Measurements from ENCODE around the gene NEK5. TPM values are rescaled to one million over a fixed set of nuclear protein-coding genes. Genes with fewer than 3 reads are reported as not detected.
A peak's percentile ranks its signal among the peaks of the same experiment; 100 is the strongest.

NEK5 gene
- total RNA-seq, 1 donor from 2014 or later: not detected

DNA sequence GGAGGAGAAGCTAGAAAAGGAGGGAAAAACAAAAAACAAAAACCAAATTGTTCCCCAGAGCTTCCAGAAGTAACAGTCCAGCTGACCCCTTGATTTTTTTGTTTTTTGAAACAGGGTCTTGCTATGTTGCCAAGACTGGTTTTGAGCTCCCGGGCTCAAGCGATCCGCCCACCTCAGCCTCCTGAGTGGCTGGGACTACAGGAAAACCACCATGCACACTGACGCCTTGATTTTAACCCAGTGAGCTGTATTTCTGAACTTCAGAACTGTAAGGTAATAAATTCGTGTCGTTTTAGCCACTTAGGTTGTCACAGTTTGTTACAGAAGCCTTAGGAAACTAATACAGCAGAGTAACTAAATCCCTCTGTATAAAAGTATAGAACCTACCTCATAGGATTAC lies 31.6 kb upstream of the NEK5 start:
- intact Hi-C loops (cut with micrococcal nuclease): no loop called here
- H3K36me3 Mint-ChIP-seq (ENCODE audit: low read depth): peaks cover 2% of the 10 kb centered on the region

GRCh38 chr13:52160053-52160452 lies 31.2 kb upstream of the NEK5 start:
- intact Hi-C loops (cut with micrococcal nuclease): no loop called here
- Mint-ChIP-seq H3K4me1 (ENCODE audit: low read depth) (peaks cover 51% of the 10 kb centered on the region), H3K27me3 (ENCODE audit: insufficient read depth) (no peaks in the 10 kb centered on the region), H3K36me3 (ENCODE audit: low read depth) (peaks cover 2% of the 10 kb centered on the region), H3K9me3 (no peaks in the 10 kb centered on the region), H3K4me3 (peak overlapping the region; percentile 87), H3K27ac (peak overlapping the region; percentile 3)
- DNase-seq (ENCODE audit: low spot score): no peak

More for the DNA sequence above, 31.6 kb upstream of the NEK5 start:
- Mint-ChIP-seq H3K9me3 (no peaks in the 10 kb centered on the region), H3K27ac (no peak overlapping the region), H3K4me1 (ENCODE audit: low read depth) (peaks cover 51% of the 10 kb centered on the region), H3K4me3 (peak overlapping the region; percentile 15), H3K27me3 (ENCODE audit: insufficient read depth) (no peaks in the 10 kb centered on the region)
- no peak for DNase-seq (ENCODE audit: low spot score)

- H3K4me3 Mint-ChIP-seq: peak within 1 kb of the TSS; percentile 87
- H3K36me3 Mint-ChIP-seq (ENCODE audit: low read depth): peaks cover 2% of the 10 kb centered on the region
- H3K27me3 Mint-ChIP-seq (ENCODE audit: insufficient read depth): no peaks in the 10 kb centered on the region
- H3K9me3 Mint-ChIP-seq: no peaks in the 10 kb centered on the region
- H3K27ac Mint-ChIP-seq: peak within 1 kb of the TSS; percentile 76
- peak; percentile 57 for DNase-seq (ENCODE audit: low spot score)
- H3K4me1 Mint-ChIP-seq (ENCODE audit: low read depth): peaks cover 51% of the 10 kb centered on the region
- intact Hi-C loops (cut with micrococcal nuclease): loop anchor here (1.0 kb wide), 3 partner anchors 35 to 296 kb away; partner anchors contain the start of genes ALG11 and CKAP2
Measured at GRCh38 chr13:52159159-52159982, 30.5 kb upstream of the NEK5 start, which contains the start of gene NEK3. Gene NEK3, minus strand, starts transcription at chr13:52159597. Its CDS starts 3,406 bp downstream, at chr13:52156191.

DNA sequence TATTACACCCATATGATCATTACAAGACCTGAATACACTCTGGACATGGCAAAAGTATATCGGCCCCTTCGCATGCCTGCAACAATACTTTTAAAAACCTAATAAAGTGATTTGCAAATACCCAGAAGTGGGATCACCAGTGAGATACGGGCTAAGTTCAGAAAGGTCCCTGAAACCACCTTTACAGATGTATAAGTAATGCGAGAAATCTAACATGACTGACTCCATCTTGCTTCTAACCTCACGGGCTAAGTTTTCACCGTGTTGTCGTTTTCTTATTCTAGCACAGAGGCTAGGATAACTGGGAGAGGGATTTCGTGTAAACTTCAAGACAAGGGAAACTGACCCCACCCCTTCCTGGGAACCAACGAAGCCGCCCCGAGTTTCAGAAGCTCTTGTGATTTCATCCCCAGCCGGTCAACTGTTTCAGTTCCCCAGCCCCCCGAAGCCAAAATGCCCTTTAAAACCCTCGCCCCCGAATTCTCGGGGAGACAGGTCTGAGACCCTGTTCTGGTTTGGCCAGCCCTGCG lies 29.8 kb upstream of the NEK5 start:
- intact Hi-C loops (cut with micrococcal nuclease): loop anchor here (1.0 kb wide), 3 partner anchors 36 to 297 kb away; partner anchors contain the start of genes ALG11 and CKAP2
- Mint-ChIP-seq H3K27ac (peak overlapping the region; percentile 76), H3K27me3 (ENCODE audit: insufficient read depth) (no peaks in the 10 kb centered on the region), H3K4me1 (ENCODE audit: low read depth) (peaks cover 47% of the 10 kb centered on the region), H3K4me3 (peak overlapping the region; percentile 87), H3K9me3 (no peaks in the 10 kb centered on the region), H3K36me3 (ENCODE audit: low read depth) (peaks cover 2% of the 10 kb centered on the region)
- DNase-seq (ENCODE audit: low spot score): no peak

DNA sequence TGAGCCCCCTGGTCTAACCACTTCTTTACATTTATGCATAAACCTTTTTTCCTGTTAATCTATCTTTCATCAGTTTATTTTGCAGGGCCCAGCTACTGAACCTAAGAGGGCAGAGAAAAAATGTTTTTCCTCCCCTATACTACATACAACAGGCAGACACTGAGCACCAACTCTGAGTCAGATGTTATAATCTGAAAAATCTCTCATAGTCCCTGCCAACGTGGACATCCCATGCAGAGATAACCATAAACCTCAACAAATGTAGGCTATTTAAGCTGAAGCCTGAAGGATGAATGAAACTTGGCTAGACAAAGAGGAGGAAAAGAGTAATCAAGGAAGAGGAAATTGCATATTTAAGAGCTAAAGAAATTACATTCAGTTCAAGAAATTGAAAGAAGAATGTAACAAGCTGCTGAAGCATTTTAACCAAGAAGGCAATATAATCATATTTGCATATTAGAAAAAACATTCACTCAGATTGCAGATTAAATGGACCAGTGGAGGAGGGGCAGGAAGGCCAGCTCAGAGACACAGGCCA lies 27.9 kb upstream of the NEK5 start:
- H3K36me3 Mint-ChIP-seq (ENCODE audit: low read depth): peaks cover 2% of the 10 kb centered on the region
- intact Hi-C loops (cut with micrococcal nuclease): no loop called here

DNA sequence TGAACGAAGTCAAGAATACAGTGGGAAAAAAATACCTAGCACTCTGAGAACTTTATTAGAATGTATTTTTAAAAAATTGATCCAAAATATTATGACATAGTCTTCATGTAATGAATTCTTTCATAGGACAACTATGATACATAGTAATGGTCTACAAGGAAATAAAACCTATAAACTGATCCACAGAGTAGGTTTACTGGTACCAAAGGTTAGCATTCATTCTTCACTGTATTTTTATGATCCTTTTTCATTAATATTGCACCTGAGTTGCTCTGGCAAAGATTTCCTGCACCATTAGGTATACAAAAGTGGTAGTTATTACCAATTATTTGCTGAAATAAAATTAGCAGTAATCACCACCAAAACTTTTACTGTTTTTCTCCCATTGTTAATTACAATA lies 26.3 kb upstream of the NEK5 start:
- intact Hi-C loops (cut with micrococcal nuclease): no loop called here
- H3K4me1 Mint-ChIP-seq (ENCODE audit: low read depth): peaks cover 32% of the 10 kb centered on the region

More for the DNA sequence above, 27.9 kb upstream of the NEK5 start:
- no peak for DNase-seq (ENCODE audit: low spot score)
- no peak overlapping the region for H3K27ac Mint-ChIP-seq
- H3K4me1 Mint-ChIP-seq (ENCODE audit: low read depth): peaks cover 32% of the 10 kb centered on the region
- H3K27me3 Mint-ChIP-seq (ENCODE audit: insufficient read depth): no peaks in the 10 kb centered on the region
- peak overlapping the region; percentile 6 for H3K4me3 Mint-ChIP-seq
- H3K9me3 Mint-ChIP-seq: no peaks in the 10 kb centered on the region

GRCh38 chr13:52147225-52147624 lies 18.4 kb upstream of the NEK5 start:
- H3K36me3 Mint-ChIP-seq (ENCODE audit: low read depth): peaks cover 11% of the 10 kb centered on the region
- H3K4me3 Mint-ChIP-seq: no peak overlapping the region
- no peak for DNase-seq (ENCODE audit: low spot score)
- H3K27me3 Mint-ChIP-seq (ENCODE audit: insufficient read depth): no peaks in the 10 kb centered on the region
- H3K4me1 Mint-ChIP-seq (ENCODE audit: low read depth): no peaks in the 10 kb centered on the region
- intact Hi-C loops (cut with micrococcal nuclease): no loop called here
- no peak overlapping the region for H3K27ac Mint-ChIP-seq
- peaks cover 4% of the 10 kb centered on the region for H3K9me3 Mint-ChIP-seq

More for the DNA sequence above, 26.3 kb upstream of the NEK5 start:
- Mint-ChIP-seq H3K4me3 (no peak overlapping the region), H3K36me3 (ENCODE audit: low read depth) (peaks cover 2% of the 10 kb centered on the region), H3K27me3 (ENCODE audit: insufficient read depth) (no peaks in the 10 kb centered on the region), H3K9me3 (no peaks in the 10 kb centered on the region), H3K27ac (no peak overlapping the region)
- DNase-seq (ENCODE audit: low spot score): no peak

DNA sequence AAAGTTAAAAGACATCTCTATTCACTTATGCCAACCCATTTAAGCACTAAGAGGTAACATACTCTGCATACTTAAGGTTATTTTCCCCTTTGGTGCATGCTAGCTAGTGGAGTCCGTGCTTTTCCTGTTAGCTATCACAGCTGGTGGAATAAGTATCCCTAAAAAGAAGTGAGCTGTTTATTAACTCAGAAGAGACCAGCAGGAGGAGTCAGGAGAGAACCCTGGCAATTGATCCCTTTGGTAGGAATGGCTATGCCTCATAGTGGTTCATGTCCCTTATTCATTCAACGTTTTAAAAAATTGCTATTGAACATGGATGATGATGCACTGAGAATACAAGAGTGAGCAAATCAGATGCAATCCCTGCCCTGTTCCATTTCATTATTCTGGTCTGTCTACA lies 12.4 kb upstream of the NEK5 start:
- Mint-ChIP-seq H3K4me3 (no peak overlapping the region), H3K27me3 (ENCODE audit: insufficient read depth) (no peaks in the 10 kb centered on the region), H3K4me1 (ENCODE audit: low read depth) (no peaks in the 10 kb centered on the region), H3K9me3 (no peaks in the 10 kb centered on the region), H3K36me3 (ENCODE audit: low read depth) (peaks cover 6% of the 10 kb centered on the region), H3K27ac (no peak overlapping the region)
- DNase-seq (ENCODE audit: low spot score): no peak
- intact Hi-C loops (cut with micrococcal nuclease): no loop called here

- Mint-ChIP-seq H3K9me3 (no peaks in the 10 kb centered on the region), H3K4me1 (ENCODE audit: low read depth) (no peaks in the 10 kb centered on the region), H3K4me3 (no peak overlapping the region), H3K27ac (no peak overlapping the region), H3K36me3 (ENCODE audit: low read depth) (peaks cover 5% of the 10 kb centered on the region), H3K27me3 (ENCODE audit: insufficient read depth) (no peaks in the 10 kb centered on the region)
- DNase-seq (ENCODE audit: low spot score): no peak
- intact Hi-C loops (cut with micrococcal nuclease): no loop called here
Measured at GRCh38 chr13:52137489-52137888, 8.6 kb upstream of the NEK5 start.

GRCh38 chr13:52136763-52137162 lies 7.9 kb upstream of the NEK5 start:
- no peaks in the 10 kb centered on the region for H3K27me3 Mint-ChIP-seq (ENCODE audit: insufficient read depth)
- intact Hi-C loops (cut with micrococcal nuclease): no loop called here
- DNase-seq (ENCODE audit: low spot score): no peak
- H3K36me3 Mint-ChIP-seq (ENCODE audit: low read depth): peaks cover 9% of the 10 kb centered on the region
- no peaks in the 10 kb centered on the region for H3K4me1 Mint-ChIP-seq (ENCODE audit: low read depth)
- H3K27ac Mint-ChIP-seq: no peak overlapping the region
- H3K4me3 Mint-ChIP-seq: no peak overlapping the region
- H3K9me3 Mint-ChIP-seq: no peaks in the 10 kb centered on the region

GRCh38 chr13:52130641-52131040 lies 1.8 kb upstream of the NEK5 start:
- Mint-ChIP-seq H3K27ac (no peak overlapping the region), H3K27me3 (ENCODE audit: insufficient read depth) (peaks cover 6% of the 10 kb centered on the region), H3K36me3 (ENCODE audit: low read depth) (peaks cover 11% of the 10 kb centered on the region), H3K4me1 (ENCODE audit: low read depth) (peaks cover 14% of the 10 kb centered on the region), H3K9me3 (no peaks in the 10 kb centered on the region), H3K4me3 (no peak overlapping the region)
- intact Hi-C loops (cut with micrococcal nuclease): no loop called here
- DNase-seq (ENCODE audit: low spot score): no peak

GRCh38 chr13:52127783-52128702 lies 830 bp downstream of the NEK5 start:
- Mint-ChIP-seq H3K4me1 (ENCODE audit: low read depth) (peaks cover 14% of the 10 kb centered on the region), H3K9me3 (no peaks in the 10 kb centered on the region), H3K27ac (no peak overlapping the region), H3K36me3 (ENCODE audit: low read depth) (peaks cover 10% of the 10 kb centered on the region), H3K4me3 (peak overlapping the region; percentile 77), H3K27me3 (ENCODE audit: insufficient read depth) (peaks cover 8% of the 10 kb centered on the region)
- DNase-seq (ENCODE audit: low spot score): peak; percentile 45
- intact Hi-C loops (cut with micrococcal nuclease): loop anchor here (1.0 to 10.0 kb wide), 10 partner anchors 57 to 673 kb away; partner anchors contain the start of genes INTS6, TMEM272, VPS36 and WDFY2
